ENCODE results near the gene TIMD4. TPM values are rescaled to one million over a fixed set of nuclear protein-coding genes. Genes with fewer than 3 reads are reported as not detected.

Gene TIMD4
- total and polyA plus RNA-seq, 8 donors, result 0.50 TPM; not detected in 7

GRCh38 chr5:156892864-156893263 lies 70.2 kb downstream of the TIMD4 start:
- no peaks in the 10 kb centered on the region for H3K9me3 ChIP-seq
- intact Hi-C loops (cut with DNase I), result no loop called here
- H3K4me1 ChIP-seq, result no peaks in the 10 kb centered on the region
- DNase-seq (no peak), FAIRE-seq (no peak), ATAC-seq (no peak)
- H3K27me3 ChIP-seq, result no peaks in the 10 kb centered on the region
- 86% methylated on average over 4 of the region's 4 CpGs for WGBS, 2 donors
- TF ChIP-seq, protein P1, sequence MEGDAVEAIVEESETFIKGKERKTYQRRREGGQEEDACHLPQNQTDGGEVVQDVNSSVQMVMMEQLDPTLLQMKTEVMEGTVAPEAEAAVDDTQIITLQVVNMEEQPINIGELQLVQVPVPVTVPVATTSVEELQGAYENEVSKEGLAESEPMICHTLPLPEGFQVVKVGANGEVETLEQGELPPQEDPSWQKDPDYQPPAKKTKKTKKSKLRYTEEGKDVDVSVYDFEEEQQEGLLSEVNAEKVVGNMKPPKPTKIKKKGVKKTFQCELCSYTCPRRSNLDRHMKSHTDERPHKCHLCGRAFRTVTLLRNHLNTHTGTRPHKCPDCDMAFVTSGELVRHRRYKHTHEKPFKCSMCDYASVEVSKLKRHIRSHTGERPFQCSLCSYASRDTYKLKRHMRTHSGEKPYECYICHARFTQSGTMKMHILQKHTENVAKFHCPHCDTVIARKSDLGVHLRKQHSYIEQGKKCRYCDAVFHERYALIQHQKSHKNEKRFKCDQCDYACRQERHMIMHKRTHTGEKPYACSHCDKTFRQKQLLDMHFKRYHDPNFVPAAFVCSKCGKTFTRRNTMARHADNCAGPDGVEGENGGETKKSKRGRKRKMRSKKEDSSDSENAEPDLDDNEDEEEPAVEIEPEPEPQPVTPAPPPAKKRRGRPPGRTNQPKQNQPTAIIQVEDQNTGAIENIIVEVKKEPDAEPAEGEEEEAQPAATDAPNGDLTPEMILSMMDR (IDR thresholded peaks at IDR 0.05), result no peak
- H3K4me3 ChIP-seq, result no peak overlapping the region
- no peaks in the 10 kb centered on the region for H3K36me3 ChIP-seq
- H3K27ac ChIP-seq, result no peak overlapping the region

- ATAC-seq (no peak), DNase-seq (no peak), FAIRE-seq (no peak)
- Histone ChIP-seq H3K27me3 (no peaks in the 10 kb centered on the region), H3K27ac (no peak overlapping the region), H3K4me1 (no peaks in the 10 kb centered on the region), H3K4me3 (no peak overlapping the region), H3K36me3 (no peaks in the 10 kb centered on the region), H3K9me3 (no peaks in the 10 kb centered on the region)
- intact Hi-C loops (cut with DNase I), result no loop called here
- TF ChIP-seq, protein P1 (IDR thresholded peaks at IDR 0.05), result no peak
- 53 to 71% methylated on average over 1 of the region's 1 CpG for WGBS, 2 donors
Observed at GRCh38 chr5:156892223-156892622, 70.8 kb downstream of the TIMD4 start.

DNA sequence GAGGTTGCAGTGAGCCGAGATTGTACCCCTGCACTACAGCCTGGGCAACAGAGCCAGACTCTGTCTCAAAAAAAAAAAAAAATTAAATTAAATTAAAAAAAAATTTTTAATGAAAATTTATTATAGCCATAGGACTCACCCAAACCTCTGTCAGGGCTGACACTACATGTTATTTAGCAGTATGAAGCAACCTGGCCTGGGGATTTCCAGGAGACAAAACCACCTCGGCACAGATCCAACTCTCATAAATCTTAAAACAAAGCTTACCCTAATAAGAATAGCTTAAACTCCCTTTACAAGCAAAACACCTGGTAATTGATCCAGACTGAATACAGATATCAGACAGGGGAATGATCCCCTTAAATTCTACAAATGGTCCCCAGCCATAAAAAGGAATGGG lies 74.5 kb downstream of the TIMD4 start:
- no peaks in the 10 kb centered on the region for H3K27me3 ChIP-seq
- H3K27ac ChIP-seq, result no peak overlapping the region
- no peaks in the 10 kb centered on the region for H3K36me3 ChIP-seq
- TF ChIP-seq, protein P1 (IDR thresholded peaks at IDR 0.05), result no peak
- no peak overlapping the region for H3K4me3 ChIP-seq
- 66 to 75% methylated on average over 2 of the region's 2 CpGs for WGBS, 2 donors
- ATAC-seq, result no peak
- intact Hi-C loops (cut with DNase I), result no loop called here
- FAIRE-seq, result no peak
- no peak for DNase-seq
- no peaks in the 10 kb centered on the region for H3K4me1 ChIP-seq
- H3K9me3 ChIP-seq, result no peaks in the 10 kb centered on the region

DNA sequence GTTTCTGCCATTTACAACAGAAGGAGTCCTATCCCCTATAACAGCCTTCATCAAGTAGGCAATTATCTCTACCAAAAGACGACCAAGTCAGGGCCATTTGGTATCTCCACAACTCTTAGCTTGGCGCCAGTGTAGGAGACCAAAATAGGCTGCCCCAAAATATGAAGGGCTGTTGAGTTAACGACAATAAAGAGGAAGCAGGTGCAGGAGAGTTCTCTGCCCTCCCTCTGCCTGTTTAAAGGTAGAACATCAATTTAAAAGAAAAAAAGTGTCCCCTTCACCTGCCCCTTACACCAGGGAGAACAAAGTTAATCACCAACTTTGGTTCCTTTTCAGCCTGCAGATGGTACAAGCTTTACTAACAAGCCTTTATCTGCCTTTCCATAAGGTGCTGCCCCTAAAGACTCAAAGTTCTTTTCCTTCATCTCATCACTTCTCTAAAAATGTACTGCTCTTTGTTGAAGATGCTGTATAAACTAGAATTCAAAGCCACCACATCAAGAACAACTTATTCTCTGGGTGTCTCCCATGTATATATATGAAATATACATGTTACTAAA lies 79.6 kb downstream of the TIMD4 start:
- TF ChIP-seq, protein P1 (IDR thresholded peaks at IDR 0.05), result no peak
- H3K9me3 ChIP-seq, result no peaks in the 10 kb centered on the region
- no peak overlapping the region for H3K27ac ChIP-seq
- intact Hi-C loops (cut with DNase I), result no loop called here
- no peak for ATAC-seq
- FAIRE-seq, result no peak
- no peak for DNase-seq
- H3K4me3 ChIP-seq, result no peak overlapping the region
- no peaks in the 10 kb centered on the region for H3K36me3 ChIP-seq
- H3K4me1 ChIP-seq, result no peaks in the 10 kb centered on the region
- 37 to 56% methylated on average over 3 of the region's 3 CpGs for WGBS, 2 donors
- no peaks in the 10 kb centered on the region for H3K27me3 ChIP-seq

GRCh38 chr5:156879665-156880285 lies 83.3 kb downstream of the TIMD4 start:
- FAIRE-seq (no peak), DNase-seq (no peak), ATAC-seq (no peak)
- no peaks in the 10 kb centered on the region for H3K9me3 ChIP-seq
- intact Hi-C loops (cut with DNase I), result no loop called here
- TF ChIP-seq, protein P1 (IDR thresholded peaks at IDR 0.05), result no peak
- H3K4me3 ChIP-seq, result no peak overlapping the region
- H3K27me3 ChIP-seq, result peaks cover 0 to 4% (median 0%) of the 10 kb centered on the region in 4 donors
- H3K27ac ChIP-seq, result no peak overlapping the region
- H3K36me3 ChIP-seq, result no peaks in the 10 kb centered on the region
- no peaks in the 10 kb centered on the region for H3K4me1 ChIP-seq
- WGBS, 2 donors, result 65 to 78% methylated on average over 3 of the region's 3 CpGs
